NOMO-1 (cell line): ENCODE results near the gene SLC41A1.
"Not testable (repeated sequence)": the region's sequence is repeated elsewhere in the genome, so short reads cannot be mapped to it uniquely, and the experiment has no call there.

Experiments
- DNase-seq, 2 experiments: peaks; one replicate each; lab custom pipeline; 2025; ENCODE audit not compliant: unreplicated experiment in 2 of 2; lab: John Stamatoyannopoulos, UW

Gene SLC41A1

GRCh38 chr1:205812878-205813754 lies at the start of gene SLC41A1:
TSS of gene SLC41A1 (minus strand) at chr1:205813198. CDS start at chr1:205810441, 2,757 bp downstream.
- peak; percentile 86 for DNase-seq

- DNase-seq = no peak
Observed at GRCh38 chr1:205861540-205861939, 48.5 kb upstream of the SLC41A1 start.

- DNase-seq = peak in 1 of 2 experiments; percentile 40
Observed at GRCh38 chr1:205858141-205858961, 45.4 kb upstream of the SLC41A1 start.

GRCh38 chr1:205857501-205857900 lies 44.5 kb upstream of the SLC41A1 start:
- DNase-seq = not testable (repeated sequence)

- DNase-seq = no peak
Observed at GRCh38 chr1:205856433-205856832, 43.4 kb upstream of the SLC41A1 start.

GRCh38 chr1:205852969-205853368 lies 40.0 kb upstream of the SLC41A1 start:
- no peak for DNase-seq

- no peak for DNase-seq
Observed at GRCh38 chr1:205851993-205852392, 39.0 kb upstream of the SLC41A1 start.

- peak; percentile 95 to 97 for DNase-seq
Observed at GRCh38 chr1:205849619-205850355, 36.8 kb upstream of the SLC41A1 start, which contains the start of gene PM20D1. TSS of gene PM20D1 (minus strand) at chr1:205850132. CDS start at chr1:205850072, 60 bp downstream.

GRCh38 chr1:205843036-205843859 lies 30.2 kb upstream of the SLC41A1 start:
- DNase-seq = no peak

GRCh38 chr1:205842229-205842628 lies 29.2 kb upstream of the SLC41A1 start:
- no peak for DNase-seq

- no peak for DNase-seq
Observed at GRCh38 chr1:205840146-205840923, 27.3 kb upstream of the SLC41A1 start.

- DNase-seq = no peak
Observed at GRCh38 chr1:205837382-205837970, 24.5 kb upstream of the SLC41A1 start.

- peak in 1 of 2 experiments; percentile 25 for DNase-seq
Observed at GRCh38 chr1:205834751-205835150, 21.8 kb upstream of the SLC41A1 start.

GRCh38 chr1:205832326-205832751 lies 19.3 kb upstream of the SLC41A1 start:
- peak in 1 of 2 experiments; percentile 43 for DNase-seq

- DNase-seq = no peak
Observed at GRCh38 chr1:205827623-205828022, 14.6 kb upstream of the SLC41A1 start.

GRCh38 chr1:205826995-205827394 lies 14.0 kb upstream of the SLC41A1 start:
- no peak for DNase-seq

GRCh38 chr1:205826016-205826806 lies 13.2 kb upstream of the SLC41A1 start:
- DNase-seq = no peak

- no peak for DNase-seq
Observed at GRCh38 chr1:205824180-205824579, 11.2 kb upstream of the SLC41A1 start.
